Vagina (tissue), 2 donors: ENCODE measurements around the gene HECW1. TPM values are rescaled to one million over a fixed set of nuclear protein-coding genes. Genes with fewer than 3 reads are reported as not detected.

ENCODE experiments used
- DNase-seq, 2 donors: peaks; one replicate each; pipeline ENCODE4 v3.0.0-alpha.2; 2017; ENCODE audit errors: extremely low spot score in 2 of 2
- H3K27ac ChIP-seq: fragments of 200-600 bp; sonication (generic); one replicate; pipeline ENCODE4 v1.5.1; 2019
- H3K27me3 ChIP-seq: fragments of 200-600 bp; sonication (generic); one replicate; pipeline ENCODE4 v1.5.1; 2019
- H3K36me3 ChIP-seq, 2 donors: fragments of 200-600 bp; sonication (generic); one replicate each; pipeline ENCODE4 v1.5.1; 2017 to 2019
- H3K4me1 ChIP-seq: fragments of 200-600 bp; sonication (generic); one replicate; pipeline ENCODE4 v1.5.1; 2019
- H3K4me3 ChIP-seq, 2 donors: fragments of 200-600 bp; sonication (generic); 1 replicate in 1 of 2; 2 replicates in 1 of 2; pipeline ENCODE4 v1.5.1; 2016 to 2019
- H3K9me3 ChIP-seq: fragments of 200-600 bp; sonication (generic); one replicate; pipeline ENCODE4 v1.5.1; 2019
- POLR2A ChIP-seq, 2 donors: fragments of 450-650 bp; IDR thresholded peaks; one replicate each; pipeline ENCODE4 v1.6.1; 2017; ENCODE audit warnings: antibody characterized with exemption in 2 of 2, mild to moderate bottlenecking in 2 of 2, moderate library complexity in 2 of 2
- POLR2AphosphoS5 ChIP-seq, 2 donors: sonication (generic); formaldehyde crosslinking; IDR thresholded peaks; one replicate each; pipeline ENCODE4 v1.9.0; 2017; ENCODE audit warnings: antibody characterized with exemption in 2 of 2, mild to moderate bottlenecking in 2 of 2, low read depth in 1 of 2; ENCODE audit not compliant: insufficient read depth in 1 of 2
- intact Hi-C: fragments of 100-400 bp; cut with DNase I; formaldehyde crosslinking; loops from one replicate; pipeline ENCODE4 v1.15.1; 2023
- total RNA-seq: library from RNA; depleted of rRNA; stranded (reverse); fragments of >200 nt; gene quantifications from one replicate; pipeline ENCODE4 v1.2.3, GENCODE V29; 2016
- TF ChIP-seq, protein P1 (sequence below), 3 experiments: fragments of 450-650 bp in 2 of 3; fragments of 200-600 bp in 1 of 3; sonication (generic) in 1 of 3; IDR thresholded peaks; one replicate each; pipeline ENCODE4 v1.5.1; 2017 to 2019; ENCODE audit warnings: antibody characterized with exemption in 3 of 3, mild to moderate bottlenecking in 2 of 3, moderate library complexity in 2 of 3

HECW1 gene
- total RNA-seq, 1 donor from 2014 or later = 2.5 TPM

GRCh38 chr7:43379210-43379609 lies 266.8 kb downstream of the HECW1 start:
- intact Hi-C loops = no loop called here
- no peaks in the 10 kb centered on the region for H3K36me3 ChIP-seq
- no peaks in the 10 kb centered on the region for H3K4me1 ChIP-seq
- H3K27me3 ChIP-seq = no peaks in the 10 kb centered on the region
- TF ChIP-seq POLR2AphosphoS5 (IDR thresholded peaks at IDR 0.05; ENCODE audit: insufficient read depth in 1 of 2, low read depth in 1 of 2) = no peak
- TF ChIP-seq, protein P1, sequence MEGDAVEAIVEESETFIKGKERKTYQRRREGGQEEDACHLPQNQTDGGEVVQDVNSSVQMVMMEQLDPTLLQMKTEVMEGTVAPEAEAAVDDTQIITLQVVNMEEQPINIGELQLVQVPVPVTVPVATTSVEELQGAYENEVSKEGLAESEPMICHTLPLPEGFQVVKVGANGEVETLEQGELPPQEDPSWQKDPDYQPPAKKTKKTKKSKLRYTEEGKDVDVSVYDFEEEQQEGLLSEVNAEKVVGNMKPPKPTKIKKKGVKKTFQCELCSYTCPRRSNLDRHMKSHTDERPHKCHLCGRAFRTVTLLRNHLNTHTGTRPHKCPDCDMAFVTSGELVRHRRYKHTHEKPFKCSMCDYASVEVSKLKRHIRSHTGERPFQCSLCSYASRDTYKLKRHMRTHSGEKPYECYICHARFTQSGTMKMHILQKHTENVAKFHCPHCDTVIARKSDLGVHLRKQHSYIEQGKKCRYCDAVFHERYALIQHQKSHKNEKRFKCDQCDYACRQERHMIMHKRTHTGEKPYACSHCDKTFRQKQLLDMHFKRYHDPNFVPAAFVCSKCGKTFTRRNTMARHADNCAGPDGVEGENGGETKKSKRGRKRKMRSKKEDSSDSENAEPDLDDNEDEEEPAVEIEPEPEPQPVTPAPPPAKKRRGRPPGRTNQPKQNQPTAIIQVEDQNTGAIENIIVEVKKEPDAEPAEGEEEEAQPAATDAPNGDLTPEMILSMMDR (IDR thresholded peaks at IDR 0.05) = no peak
- no peak overlapping the region for H3K4me3 ChIP-seq
- no peak overlapping the region for H3K27ac ChIP-seq
- DNase-seq = no peak
- H3K9me3 ChIP-seq = no peaks in the 10 kb centered on the region

GRCh38 chr7:43384616-43385308 lies 272.3 kb downstream of the HECW1 start:
- Histone ChIP-seq H3K27ac (no peak overlapping the region), H3K4me3 (no peak overlapping the region), H3K4me1 (no peaks in the 10 kb centered on the region), H3K36me3 (no peaks in the 10 kb centered on the region), H3K9me3 (no peaks in the 10 kb centered on the region), H3K27me3 (no peaks in the 10 kb centered on the region)
- intact Hi-C loops = no loop called here
- no peak for DNase-seq
- no peak for TF ChIP-seq POLR2AphosphoS5 (IDR thresholded peaks at IDR 0.05; ENCODE audit: insufficient read depth in 1 of 2, low read depth in 1 of 2)
- TF ChIP-seq, protein P1 (IDR thresholded peaks at IDR 0.05) = no peak
- no peak for TF ChIP-seq POLR2A (IDR thresholded peaks at IDR 0.05)

DNA sequence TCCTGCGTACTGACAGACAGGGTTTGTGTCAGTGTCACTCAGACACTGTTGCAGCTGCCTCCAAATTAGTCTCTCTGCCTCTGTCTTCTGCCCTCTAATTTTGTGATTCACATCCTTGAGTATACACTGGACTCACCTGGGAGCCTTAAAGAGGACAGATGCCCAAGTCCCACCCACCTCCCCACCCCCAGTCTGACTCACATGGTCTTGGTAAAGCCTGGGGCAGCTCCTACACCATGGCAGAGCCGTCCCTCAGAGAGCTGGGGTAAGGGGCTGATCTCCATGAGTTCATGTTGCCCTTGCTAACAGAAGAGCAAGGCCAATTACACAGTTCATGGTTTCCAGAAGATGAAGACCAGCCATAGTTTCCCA lies 272.8 kb downstream of the HECW1 start:
- H3K9me3 ChIP-seq = no peaks in the 10 kb centered on the region
- no peaks in the 10 kb centered on the region for H3K27me3 ChIP-seq
- DNase-seq = no peak
- no peaks in the 10 kb centered on the region for H3K4me1 ChIP-seq
- H3K27ac ChIP-seq = no peak overlapping the region
- H3K36me3 ChIP-seq = no peaks in the 10 kb centered on the region
- no peak overlapping the region for H3K4me3 ChIP-seq
- intact Hi-C loops = no loop called here
- TF ChIP-seq, protein P1 (IDR thresholded peaks at IDR 0.05) = no peak
- TF ChIP-seq POLR2A (IDR thresholded peaks at IDR 0.05) (no peak), POLR2AphosphoS5 (IDR thresholded peaks at IDR 0.05; ENCODE audit: insufficient read depth in 1 of 2, low read depth in 1 of 2) (no peak)

DNA sequence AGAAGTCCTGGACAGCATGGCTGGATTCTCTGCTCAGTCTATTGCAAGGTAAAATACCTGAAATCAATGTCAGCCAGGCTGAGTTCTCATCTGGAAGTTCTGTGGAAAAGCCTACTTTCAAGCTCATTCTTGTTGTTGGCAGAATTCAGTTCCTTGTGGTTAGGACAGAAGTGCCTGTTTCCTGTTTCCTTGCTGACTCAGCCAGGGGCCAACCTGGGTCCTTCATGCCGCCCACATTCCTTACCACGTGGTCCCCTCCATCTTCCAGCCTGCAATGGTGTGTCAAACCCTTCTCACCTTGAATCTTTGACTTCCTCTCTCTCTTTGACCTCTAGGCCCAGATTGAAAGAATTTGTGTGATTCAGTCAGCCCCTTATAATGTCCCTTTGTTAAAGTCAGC lies 273.4 kb downstream of the HECW1 start:
- intact Hi-C loops = no loop called here

GRCh38 chr7:43387932-43388331 lies 275.5 kb downstream of the HECW1 start:
- no peak for DNase-seq
- H3K27ac ChIP-seq = no peak overlapping the region
- intact Hi-C loops = no loop called here

More for the DNA sequence above, 273.4 kb downstream of the HECW1 start:
- Histone ChIP-seq H3K36me3 (no peaks in the 10 kb centered on the region), H3K27me3 (no peaks in the 10 kb centered on the region), H3K9me3 (no peaks in the 10 kb centered on the region), H3K27ac (no peak overlapping the region), H3K4me3 (no peak overlapping the region), H3K4me1 (no peaks in the 10 kb centered on the region)
- TF ChIP-seq POLR2AphosphoS5 (IDR thresholded peaks at IDR 0.05; ENCODE audit: insufficient read depth in 1 of 2, low read depth in 1 of 2) (no peak), POLR2A (IDR thresholded peaks at IDR 0.05) (no peak)
- TF ChIP-seq, protein P1 (IDR thresholded peaks at IDR 0.05) = no peak
- DNase-seq = no peak

More at GRCh38 chr7:43387932-43388331, 275.5 kb downstream of the HECW1 start:
- H3K4me1 ChIP-seq = no peaks in the 10 kb centered on the region
- H3K4me3 ChIP-seq = no peak overlapping the region
- H3K9me3 ChIP-seq = no peaks in the 10 kb centered on the region
- H3K27me3 ChIP-seq = no peaks in the 10 kb centered on the region
- H3K36me3 ChIP-seq = no peaks in the 10 kb centered on the region
- no peak for TF ChIP-seq POLR2A (IDR thresholded peaks at IDR 0.05)
- no peak for TF ChIP-seq POLR2AphosphoS5 (IDR thresholded peaks at IDR 0.05; ENCODE audit: insufficient read depth in 1 of 2, low read depth in 1 of 2)
- TF ChIP-seq, protein P1 (IDR thresholded peaks at IDR 0.05) = no peak
